ENCODE data around the gene CPSF6. TPM values are rescaled to one million over a fixed set of nuclear protein-coding genes. Genes with fewer than 3 reads are reported as not detected.
"Not testable (repeated sequence)": the region's sequence is repeated elsewhere in the genome, so short reads cannot be mapped to it uniquely, and the experiment has no call there.

The CPSF6 gene
- total RNA-seq, 2 experiments from 2014 or later: 103 to 113 TPM

DNA sequence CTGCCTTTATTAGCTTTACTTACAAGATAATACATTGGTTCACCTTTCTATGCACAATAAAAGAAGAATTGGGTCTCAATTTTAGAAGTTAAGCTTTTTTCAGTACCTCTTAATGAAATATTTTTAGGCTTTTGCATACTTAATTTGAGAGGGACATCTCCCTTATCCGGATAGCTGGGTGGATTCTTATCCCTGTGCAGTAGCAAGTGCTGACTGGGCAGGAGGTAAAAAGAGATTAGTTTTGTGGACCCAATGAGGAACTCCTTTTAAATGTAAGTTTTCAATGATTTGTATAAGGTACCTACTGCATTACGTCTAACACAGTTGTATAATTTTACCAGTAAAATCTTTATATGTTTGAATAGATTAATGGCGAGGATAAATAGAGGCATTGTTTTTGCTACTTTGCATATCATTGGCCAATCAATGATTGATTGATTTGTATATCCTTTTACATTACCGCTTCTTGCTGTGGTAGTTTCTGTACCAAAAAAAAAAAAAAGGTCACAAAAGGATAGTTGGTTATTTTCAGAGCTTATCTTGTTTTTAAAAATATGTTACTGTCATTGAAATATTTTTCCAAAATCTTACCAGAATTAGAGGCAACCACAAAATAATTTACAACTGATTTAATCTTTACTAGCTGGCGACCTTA, 2.2 kb downstream of the CPSF6 start:
- no peak for ATAC-seq
- Mint-ChIP-seq H3K9me3 (ENCODE audit: low read depth) (no peaks in the 10 kb centered on the region), H3K4me3 (peak overlapping the region; percentile 97), H3K27me3 (no peaks in the 10 kb centered on the region), H3K27ac (peak overlapping the region; percentile 26), H3K36me3 (peaks cover 14% of the 10 kb centered on the region), H3K4me1 (peaks cover 60% of the 10 kb centered on the region)
- DNase-seq: no peak
- CTCF ChIA-PET: interaction anchor here (1.2 to 5.5 kb wide), 3 partner anchors 11 to 86 kb away, joined by 3 to 37 read pairs (median 20); no protein-coding TSS in a partner anchor

DNA sequence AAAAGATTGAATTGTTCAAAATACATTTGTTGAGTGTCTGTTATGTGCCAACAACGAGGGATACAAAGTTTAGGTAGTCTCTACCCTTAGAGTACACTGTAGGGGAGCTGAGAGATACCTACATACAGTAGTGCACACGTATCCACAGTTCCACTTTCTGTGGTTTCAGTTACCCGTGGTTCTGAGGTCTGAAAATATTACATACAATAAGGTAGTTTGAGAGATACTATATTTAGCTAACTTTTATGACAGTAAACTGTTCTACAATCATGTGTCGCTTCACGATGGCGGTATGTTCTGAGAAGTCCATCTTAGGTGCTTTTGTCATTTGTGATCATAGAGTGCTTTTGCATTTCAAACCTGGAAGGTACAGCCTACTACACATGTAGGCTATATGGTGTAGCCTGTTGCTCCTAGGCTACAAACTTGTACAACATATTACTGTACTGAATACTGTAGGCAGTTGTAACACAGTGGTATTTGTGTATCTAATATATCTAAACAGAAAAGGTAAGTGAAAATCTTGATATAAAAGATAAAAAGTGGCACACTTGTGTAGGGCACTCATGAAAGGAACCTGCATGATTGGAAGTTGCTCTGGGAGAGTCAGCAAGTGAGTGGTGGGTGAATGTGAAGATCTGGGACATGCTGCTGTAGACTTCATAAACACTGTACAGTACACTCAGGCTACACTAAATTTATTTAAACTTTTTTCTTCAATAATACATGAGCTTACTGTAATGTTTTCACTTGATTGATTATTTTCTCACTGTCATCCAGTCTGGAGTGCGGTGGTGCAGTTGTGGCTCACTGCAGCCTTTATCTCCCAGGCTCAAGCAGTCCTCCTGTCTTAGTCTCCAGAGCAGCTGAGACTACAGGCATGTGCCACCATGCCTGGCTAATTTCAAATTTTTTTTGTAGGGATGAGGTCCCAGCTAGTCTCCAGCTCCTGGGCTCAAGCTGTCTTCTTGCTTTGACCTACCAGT, 4.0 kb downstream of the CPSF6 start:
- H3K4me1 Mint-ChIP-seq: peaks cover 69% of the 10 kb centered on the region
- CTCF ChIA-PET: interaction anchor here (1.0 to 5.5 kb wide), 4 partner anchors 9 to 87 kb away, joined by 4 to 37 read pairs (median 12); no protein-coding TSS in a partner anchor
- ATAC-seq (no peak), DNase-seq (no peak)
- peak overlapping the region; percentile 70 for H3K27ac Mint-ChIP-seq
- no peaks in the 10 kb centered on the region for H3K27me3 Mint-ChIP-seq
- H3K4me3 Mint-ChIP-seq: peak overlapping the region; percentile 43
- H3K36me3 Mint-ChIP-seq: peaks cover 26% of the 10 kb centered on the region
- H3K9me3 Mint-ChIP-seq (ENCODE audit: low read depth): no peaks in the 10 kb centered on the region

DNA sequence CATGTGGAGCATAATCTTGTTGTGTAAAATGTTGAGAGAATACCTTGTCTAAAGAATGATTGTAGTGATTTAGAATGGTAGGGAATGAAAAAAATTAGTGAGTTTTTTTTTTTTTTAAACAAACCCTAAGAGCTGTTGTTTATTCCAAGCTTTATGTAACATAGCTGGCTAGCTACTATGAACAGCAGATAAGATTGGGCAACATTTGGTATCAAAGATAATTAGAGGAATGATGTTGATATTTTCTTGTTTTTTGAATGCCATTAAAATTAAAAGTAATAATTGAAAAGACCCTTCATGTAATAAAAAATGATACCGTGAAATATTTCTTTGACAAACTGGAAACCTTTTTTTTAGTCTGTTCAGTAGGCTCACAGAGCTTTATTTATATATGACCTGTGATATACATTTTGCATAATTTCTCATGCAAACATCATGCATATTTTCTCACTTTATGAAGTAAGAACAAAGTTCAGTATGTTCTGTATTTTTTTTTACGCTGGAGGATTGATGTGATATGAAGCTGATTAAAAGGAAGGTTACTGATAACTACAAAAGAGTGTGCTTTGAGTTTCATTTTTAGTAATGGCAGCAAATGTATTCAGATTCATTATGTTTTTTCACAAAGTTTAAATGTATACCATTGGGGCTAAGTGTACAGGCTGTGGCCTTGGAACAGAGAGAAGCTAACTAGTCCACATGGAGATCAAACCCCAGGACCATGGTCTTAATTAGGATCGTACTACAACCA, 8.1 kb downstream of the CPSF6 start:
- DNase-seq: no peak

DNA sequence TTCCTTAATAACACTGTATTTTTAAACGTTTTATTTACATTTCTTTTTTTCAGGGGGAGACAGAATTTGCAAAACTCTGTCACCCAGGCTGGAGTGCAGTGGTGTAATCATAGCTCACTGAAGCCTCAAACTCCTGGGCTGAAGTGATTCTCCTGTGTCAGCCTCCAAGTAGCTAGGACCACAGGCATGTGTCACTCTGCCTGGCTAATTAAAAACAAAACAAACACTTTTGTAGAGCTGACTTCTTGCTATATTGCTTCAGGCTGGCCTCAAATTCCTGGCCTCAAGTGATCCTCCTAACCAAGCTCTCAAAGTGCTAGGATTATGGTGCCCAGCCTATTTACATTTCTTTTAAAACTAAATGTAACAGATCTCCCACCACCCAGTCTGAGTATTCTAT, 12.7 kb downstream of the CPSF6 start:
- CTCF ChIA-PET: interaction anchor here (0.6 to 1.9 kb wide), 10 partner anchors 9 to 105 kb away, joined by 3 to 27 read pairs (median 4); partner anchors contain the start of gene CPSF6
- Mint-ChIP-seq H3K27me3 (no peaks in the 10 kb centered on the region), H3K27ac (peak overlapping the region; percentile 56), H3K36me3 (peaks cover 36% of the 10 kb centered on the region), H3K9me3 (ENCODE audit: low read depth) (no peaks in the 10 kb centered on the region), H3K4me1 (peaks cover 55% of the 10 kb centered on the region), H3K4me3 (no peak overlapping the region)
- DNase-seq (no peak), ATAC-seq (peak; percentile 52)

More for the DNA sequence above, 8.1 kb downstream of the CPSF6 start:
- no peaks in the 10 kb centered on the region for H3K27me3 Mint-ChIP-seq
- CTCF ChIA-PET: interaction anchor here (0.9 to 1.5 kb wide), 3 partner anchors 11 to 91 kb away, joined by 3 to 8 read pairs (median 3); no protein-coding TSS in a partner anchor
- no peak for ATAC-seq
- H3K9me3 Mint-ChIP-seq (ENCODE audit: low read depth): no peaks in the 10 kb centered on the region
- peak overlapping the region; percentile 61 for H3K27ac Mint-ChIP-seq
- H3K36me3 Mint-ChIP-seq: peaks cover 30% of the 10 kb centered on the region
- H3K4me3 Mint-ChIP-seq: peak overlapping the region; percentile 23
- peaks cover 74% of the 10 kb centered on the region for H3K4me1 Mint-ChIP-seq

DNA sequence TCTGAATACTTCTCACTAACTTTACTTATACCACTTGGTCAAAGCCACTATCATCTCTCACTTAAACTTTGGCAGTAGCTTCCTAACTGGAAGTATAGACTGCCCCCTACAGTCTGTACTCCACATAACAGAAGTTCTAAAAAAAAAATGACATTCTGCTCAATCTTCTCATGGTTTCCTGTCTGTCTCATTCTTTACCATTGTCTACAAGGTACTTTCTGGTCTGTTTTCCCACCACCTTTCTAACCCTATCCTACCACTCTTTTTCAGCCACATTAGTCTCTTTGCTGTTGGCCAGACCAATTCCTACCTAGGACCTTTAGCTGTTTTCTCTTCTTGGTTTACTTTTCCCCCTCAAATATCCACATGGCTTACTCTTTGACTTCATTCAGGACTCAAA, 14.7 kb downstream of the CPSF6 start:
- no peak for DNase-seq
- ATAC-seq: peak; percentile 80
- H3K4me3 Mint-ChIP-seq: no peak overlapping the region

DNA sequence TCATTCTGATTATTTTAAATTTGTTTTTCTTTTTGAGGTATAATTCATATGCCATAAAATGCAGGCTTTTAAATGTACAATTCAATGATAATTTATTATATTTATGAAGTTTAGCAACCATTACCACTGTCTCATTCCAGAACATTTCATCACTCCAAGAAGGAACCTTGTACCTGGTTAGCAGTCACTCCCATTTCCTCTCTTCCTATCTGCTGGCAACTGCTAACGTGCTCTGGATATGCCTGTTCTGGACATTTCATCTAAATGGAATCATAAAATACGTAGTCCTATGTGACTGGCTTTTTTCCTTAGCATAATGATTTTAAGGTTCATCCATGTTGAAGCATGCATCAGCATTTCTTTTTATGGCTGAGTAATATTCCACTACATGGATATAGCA, 15.5 kb downstream of the CPSF6 start:
- Mint-ChIP-seq H3K4me1 (peaks cover 34% of the 10 kb centered on the region), H3K4me3 (no peak overlapping the region), H3K9me3 (ENCODE audit: low read depth) (no peaks in the 10 kb centered on the region), H3K27ac (no peak overlapping the region), H3K27me3 (no peaks in the 10 kb centered on the region), H3K36me3 (peaks cover 38% of the 10 kb centered on the region)
- ATAC-seq (no peak), DNase-seq (no peak)
- CTCF ChIA-PET: interaction anchor here (0.8 to 2.0 kb wide), 13 partner anchors 9 to 447 kb away, joined by 3 to 49 read pairs (median 5); partner anchors contain the start of gene MDM2

More for the DNA sequence above, 14.7 kb downstream of the CPSF6 start:
- Mint-ChIP-seq H3K27ac (peak overlapping the region; percentile 76), H3K9me3 (ENCODE audit: low read depth) (no peaks in the 10 kb centered on the region), H3K27me3 (no peaks in the 10 kb centered on the region), H3K36me3 (peaks cover 36% of the 10 kb centered on the region), H3K4me1 (peaks cover 42% of the 10 kb centered on the region)
- CTCF ChIA-PET: interaction anchor here (0.8 to 2.0 kb wide), 14 partner anchors 10 to 446 kb away, joined by 3 to 49 read pairs (median 4); partner anchors contain the start of genes CPSF6 and MDM2

DNA sequence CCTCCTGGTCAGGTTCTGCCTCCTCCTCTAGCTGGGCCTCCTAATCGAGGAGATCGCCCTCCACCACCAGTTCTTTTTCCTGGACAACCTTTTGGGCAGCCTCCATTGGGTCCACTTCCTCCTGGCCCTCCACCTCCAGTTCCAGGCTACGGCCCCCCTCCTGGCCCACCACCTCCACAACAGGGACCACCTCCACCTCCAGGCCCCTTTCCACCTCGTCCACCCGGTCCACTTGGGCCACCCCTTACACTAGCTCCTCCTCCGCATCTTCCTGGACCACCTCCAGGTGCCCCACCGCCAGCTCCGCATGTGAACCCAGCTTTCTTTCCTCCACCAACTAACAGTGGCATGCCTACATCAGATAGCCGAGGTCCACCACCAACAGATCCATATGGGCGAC, 19.3 kb downstream of the CPSF6 start:
- CTCF ChIA-PET: interaction anchor here (0.8 to 1.1 kb wide), 3 partner anchors 11 to 102 kb away, joined by 3 to 5 read pairs (median 3); no protein-coding TSS in a partner anchor
- H3K4me1 Mint-ChIP-seq: peaks cover 11% of the 10 kb centered on the region
- H3K9me3 Mint-ChIP-seq (ENCODE audit: low read depth): no peaks in the 10 kb centered on the region
- H3K27me3 Mint-ChIP-seq: no peaks in the 10 kb centered on the region
- H3K27ac Mint-ChIP-seq: no peak overlapping the region
- H3K4me3 Mint-ChIP-seq: no peak overlapping the region
- no peak for DNase-seq
- no peak for ATAC-seq
- peaks cover 62% of the 10 kb centered on the region for H3K36me3 Mint-ChIP-seq

DNA sequence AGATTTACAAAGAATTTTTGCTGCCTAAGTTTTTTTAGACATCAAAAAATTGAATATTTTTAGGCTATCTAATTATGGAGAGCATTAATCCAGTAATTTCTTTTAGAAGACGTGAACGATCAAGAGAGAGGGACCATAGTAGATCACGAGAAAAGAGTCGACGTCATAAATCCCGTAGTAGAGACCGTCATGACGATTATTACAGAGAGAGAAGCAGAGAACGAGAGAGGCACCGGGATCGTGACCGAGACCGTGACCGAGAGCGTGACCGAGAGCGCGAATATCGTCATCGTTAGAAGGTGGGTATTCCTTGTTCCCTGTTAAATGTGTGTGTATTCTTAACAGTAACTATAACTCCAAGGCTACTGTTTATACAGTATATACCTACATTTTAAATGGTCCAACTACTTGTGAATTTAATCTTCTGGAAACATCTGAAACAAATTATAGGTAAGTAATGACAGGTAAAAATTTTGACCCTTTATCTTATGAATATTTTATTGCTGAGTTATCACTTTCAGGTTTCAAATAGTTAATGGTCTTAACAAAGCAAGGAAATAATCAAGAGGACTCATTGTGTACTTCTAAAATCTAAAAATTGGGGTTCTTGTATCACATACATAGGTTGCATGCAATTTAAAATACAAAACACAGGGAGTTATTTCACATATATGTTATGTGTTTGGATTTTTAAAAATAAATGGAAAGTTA, 23.1 kb downstream of the CPSF6 start:
- Mint-ChIP-seq H3K36me3 (peaks cover 57% of the 10 kb centered on the region), H3K9me3 (ENCODE audit: low read depth) (no peaks in the 10 kb centered on the region), H3K4me3 (no peak overlapping the region), H3K27me3 (no peaks in the 10 kb centered on the region), H3K4me1 (peaks cover 5% of the 10 kb centered on the region), H3K27ac (no peak overlapping the region)
- no peak for DNase-seq
- ATAC-seq: no peak
- CTCF ChIA-PET: no interaction called here

DNA sequence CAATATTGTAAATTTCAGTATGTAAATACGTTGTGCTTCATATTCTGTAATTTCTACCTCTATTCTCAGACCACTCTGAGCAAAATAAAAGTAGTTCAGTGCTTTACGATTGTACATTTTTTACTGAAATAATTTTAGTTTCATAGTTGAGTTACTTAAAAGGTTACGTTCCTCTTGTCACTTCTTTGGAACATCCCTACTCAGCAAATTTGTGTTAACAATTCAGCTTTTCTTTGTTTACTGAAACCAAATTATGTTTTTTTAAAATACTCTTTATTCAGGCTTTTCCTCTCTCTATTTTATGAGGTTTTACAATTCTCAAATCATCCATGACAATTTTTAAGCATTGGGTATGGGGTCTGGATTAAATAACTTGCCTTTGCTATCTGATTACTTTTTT, 25.8 kb downstream of the CPSF6 start:
- DNase-seq: no peak
- H3K4me3 Mint-ChIP-seq: no peak overlapping the region
- ATAC-seq: no peak
- H3K27me3 Mint-ChIP-seq: no peaks in the 10 kb centered on the region
- CTCF ChIA-PET: interaction anchor here (1.0 to 2.0 kb wide), 5 partner anchors 11 to 110 kb away, joined by 3 to 4 read pairs (median 3); no protein-coding TSS in a partner anchor
- H3K36me3 Mint-ChIP-seq: peaks cover 40% of the 10 kb centered on the region
- H3K9me3 Mint-ChIP-seq (ENCODE audit: low read depth): no peaks in the 10 kb centered on the region
- no peak overlapping the region for H3K27ac Mint-ChIP-seq
- peaks cover 3% of the 10 kb centered on the region for H3K4me1 Mint-ChIP-seq

DNA sequence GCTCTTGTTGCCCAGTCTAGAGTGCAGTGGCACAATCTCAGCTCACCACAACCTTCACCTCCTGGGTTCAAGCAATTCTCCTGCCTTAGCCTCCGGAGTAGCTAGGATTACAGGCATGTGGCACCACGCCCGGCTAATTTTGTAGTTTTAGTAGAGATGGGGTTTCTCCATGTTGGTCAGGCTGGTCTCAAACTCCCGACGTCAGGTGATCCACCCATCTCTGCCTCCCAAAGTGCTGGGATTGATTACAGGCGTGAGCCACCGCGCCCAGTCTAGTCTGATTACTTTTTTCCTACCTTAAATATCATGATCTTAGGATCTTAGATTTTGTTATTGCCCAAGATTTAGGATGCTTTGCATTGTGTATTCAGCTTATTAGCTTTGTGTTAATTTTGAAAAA, 26.3 kb downstream of the CPSF6 start:
- not testable (repeated sequence) for H3K27ac Mint-ChIP-seq

DNA sequence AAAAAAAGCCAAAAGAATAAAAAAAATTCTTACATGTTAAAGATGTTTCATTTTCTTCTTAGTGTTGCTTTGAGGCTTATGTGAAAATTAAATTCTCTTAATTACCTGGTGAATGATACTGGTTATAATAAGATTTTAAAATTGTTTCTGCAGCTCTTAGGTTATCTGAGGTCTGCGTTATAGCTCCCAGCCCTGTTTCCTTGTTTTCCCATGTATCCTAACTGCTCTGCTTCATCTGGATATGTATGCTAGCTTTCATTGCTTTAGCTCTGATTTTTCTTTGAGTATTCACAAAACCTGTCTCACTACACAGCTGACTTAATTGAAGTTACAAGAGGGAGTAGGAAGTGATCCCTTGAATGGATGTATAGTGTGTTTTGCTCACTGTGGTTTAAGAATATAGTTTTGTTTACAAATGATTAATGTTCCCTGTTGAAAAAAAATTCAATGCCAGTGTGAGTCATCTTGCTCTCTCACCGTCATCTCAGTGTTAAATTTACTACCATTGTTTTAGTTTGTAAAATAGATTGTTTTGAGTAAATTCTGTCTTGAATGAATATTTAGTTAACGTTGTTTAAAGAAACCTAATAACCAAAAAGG, 26.8 kb downstream of the CPSF6 start:
- DNase-seq (no peak), ATAC-seq (peak; percentile 16)
- Mint-ChIP-seq H3K36me3 (peaks cover 36% of the 10 kb centered on the region), H3K9me3 (ENCODE audit: low read depth) (no peaks in the 10 kb centered on the region), H3K27ac (peak overlapping the region; percentile 63), H3K27me3 (no peaks in the 10 kb centered on the region), H3K4me1 (peaks cover 3% of the 10 kb centered on the region), H3K4me3 (no peak overlapping the region)
- CTCF ChIA-PET: interaction anchor here (1.1 to 2.0 kb wide), 3 partner anchors 10 to 111 kb away, joined by 3 to 4 read pairs (median 4); no protein-coding TSS in a partner anchor

More for the DNA sequence above, 26.3 kb downstream of the CPSF6 start:
- CTCF ChIA-PET: interaction anchor here (1.0 to 2.0 kb wide), 5 partner anchors 11 to 110 kb away, joined by 3 to 4 read pairs (median 3); no protein-coding TSS in a partner anchor
- H3K36me3 Mint-ChIP-seq: peaks cover 38% of the 10 kb centered on the region
- ATAC-seq; H3K9me3 Mint-ChIP-seq (ENCODE audit: low read depth); DNase-seq; H3K4me3 Mint-ChIP-seq; H3K27me3 Mint-ChIP-seq; H3K4me1 Mint-ChIP-seq: not testable (repeated sequence)
